DLD1 (cell line): ENCODE data around the gene SLC22A23.

Experiments used
- in situ Hi-C: cut with HindIII; loops from 2 replicates; pipeline ENCODE4 v1.10.0; 2017; ENCODE audit warnings: low sequenced_read_pairs

SLC22A23 gene

DNA sequence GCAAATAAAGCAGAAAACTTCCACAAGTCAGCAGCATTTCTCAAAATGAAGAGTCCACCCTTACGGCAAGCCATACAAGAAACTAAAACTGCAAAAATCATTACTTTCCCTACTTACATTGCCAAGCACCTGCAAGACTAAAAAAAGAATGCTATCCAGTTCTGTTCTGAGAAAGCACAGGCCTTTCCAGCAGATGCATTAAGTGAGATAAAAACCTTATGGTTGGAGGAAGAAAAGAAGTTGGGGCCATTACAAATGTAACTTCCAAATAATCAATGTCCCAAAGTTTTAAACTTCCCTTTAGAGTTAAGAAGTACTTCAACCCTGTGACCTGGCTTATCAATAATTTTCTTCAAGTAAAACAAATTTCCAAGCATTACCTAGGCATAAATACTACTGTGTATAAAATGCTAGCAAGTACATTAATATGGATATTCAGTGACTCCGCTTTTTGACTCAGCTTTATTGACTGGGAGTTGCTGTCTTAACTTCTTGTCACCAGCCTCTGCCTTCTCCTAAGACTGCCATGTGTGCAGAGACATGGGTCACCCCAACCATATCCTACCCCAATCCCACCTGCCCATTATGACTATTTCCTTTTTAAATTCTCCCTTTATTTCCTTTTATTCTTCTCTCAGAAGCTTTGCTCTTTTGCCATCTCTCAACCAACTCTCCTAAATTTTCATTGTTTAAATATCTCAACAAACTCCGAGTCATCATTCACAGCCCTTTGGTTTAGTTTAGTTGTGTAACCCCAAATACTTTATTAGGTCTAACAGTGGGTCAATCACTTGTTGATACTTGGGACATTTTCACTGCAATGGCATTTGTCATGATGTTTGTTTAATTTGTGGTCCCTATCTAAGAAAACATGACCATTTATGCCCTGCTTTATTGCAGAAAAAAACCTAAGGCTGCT, 49.7 kb downstream of the SLC22A23 start:
- in situ Hi-C loops, result no loop called here

DNA sequence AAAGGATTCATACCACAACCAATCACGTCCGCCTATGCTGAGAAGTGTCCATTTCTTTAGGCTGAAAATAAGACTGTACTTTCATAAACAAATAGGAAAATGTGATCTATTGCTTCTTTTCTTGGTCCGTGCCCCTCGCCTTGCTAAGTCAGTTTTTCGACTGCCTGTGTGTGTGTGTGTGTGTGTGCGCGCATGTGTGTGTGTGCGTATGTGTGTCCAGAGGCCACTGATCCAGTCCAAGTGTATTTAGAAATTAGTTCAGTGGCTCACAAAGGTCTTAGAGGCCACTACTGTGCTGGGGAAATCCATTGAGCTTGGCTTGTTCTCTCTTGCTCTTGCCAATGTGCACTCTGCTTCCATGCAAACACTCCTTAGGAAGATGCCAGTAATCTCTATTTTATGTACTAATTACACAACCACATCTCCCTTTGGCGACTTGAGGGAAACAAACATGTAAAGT, 50.5 kb downstream of the SLC22A23 start:
- in situ Hi-C loops, result no loop called here

DNA sequence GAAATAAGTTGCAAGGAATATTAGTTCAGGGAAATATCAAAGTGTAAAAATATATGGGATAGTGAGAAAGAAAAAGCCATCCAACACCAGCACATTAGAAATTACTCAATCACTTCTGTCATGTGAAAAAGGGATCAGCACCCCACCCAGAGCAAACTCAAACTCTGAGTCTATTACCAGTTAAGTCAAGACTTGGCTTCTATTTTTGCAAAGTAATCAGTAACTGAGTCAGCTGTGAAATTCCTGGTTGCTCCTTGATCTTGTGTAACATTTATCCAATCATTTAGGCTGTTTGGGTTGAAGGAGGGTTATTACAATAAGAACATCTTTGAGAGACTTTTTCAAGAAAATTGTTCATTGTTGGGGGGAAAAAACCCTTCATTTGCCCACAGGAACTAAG, 51.2 kb downstream of the SLC22A23 start:
- in situ Hi-C loops, result no loop called here

DNA sequence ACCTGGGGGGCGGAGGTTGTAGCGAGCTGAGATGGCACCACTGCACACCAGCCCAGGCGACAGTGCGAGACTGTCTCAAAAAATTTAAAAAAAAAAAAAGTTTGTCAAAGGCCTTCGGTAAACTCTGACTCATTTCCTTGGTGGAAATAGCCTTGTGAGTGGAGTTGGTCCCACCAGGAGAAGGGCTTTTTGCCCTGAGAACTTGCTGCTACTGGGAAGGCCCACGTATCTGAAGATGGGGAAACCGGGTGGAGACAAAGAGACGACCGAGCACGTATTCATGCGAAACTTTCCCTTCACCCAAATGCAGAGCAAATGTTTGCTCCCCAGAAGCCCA, 51.7 kb downstream of the SLC22A23 start:
- in situ Hi-C loops, result no loop called here

DNA sequence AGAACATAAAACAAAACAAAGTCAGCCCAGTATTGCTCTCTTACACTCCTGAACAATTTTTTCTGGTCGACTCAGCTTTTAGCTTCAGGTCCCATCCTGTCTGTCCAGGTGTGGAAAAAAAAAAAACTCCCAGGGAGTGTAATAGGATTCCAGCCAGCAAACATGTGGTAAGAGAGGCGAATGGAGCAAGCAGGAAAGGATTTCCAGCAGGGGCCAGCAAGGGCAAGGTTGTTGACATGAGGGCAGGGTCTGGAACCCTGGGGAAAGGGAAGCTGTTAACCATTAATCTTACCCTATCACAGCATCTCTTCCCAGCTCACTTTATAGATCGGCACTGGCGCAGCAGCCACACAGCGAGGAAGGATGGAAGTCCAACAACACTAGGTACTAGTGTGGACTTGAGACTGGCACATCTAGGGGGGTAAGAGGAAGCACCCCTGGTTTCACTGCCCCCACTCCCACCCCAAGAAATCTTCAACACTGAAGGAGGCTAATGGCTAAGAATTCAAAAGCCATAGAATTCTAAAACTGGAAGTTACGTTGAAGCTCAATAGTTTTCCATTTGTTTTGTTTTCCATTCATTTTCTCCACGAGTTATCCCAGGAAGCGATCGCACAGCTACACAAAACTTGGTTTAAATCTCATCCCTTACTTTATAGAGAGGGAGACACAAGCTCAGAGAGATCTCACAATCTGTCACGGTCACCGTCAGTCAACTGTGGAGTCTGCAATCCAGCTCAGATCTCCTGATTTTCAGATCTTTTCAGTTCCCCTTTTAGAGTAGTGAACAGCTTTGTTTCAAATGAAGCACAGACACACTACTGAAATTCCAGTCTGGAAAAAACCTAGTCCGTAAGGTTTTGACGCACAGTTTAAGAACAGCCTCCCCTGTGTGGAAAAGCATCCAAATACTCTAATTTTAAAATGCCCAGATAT, 53.3 kb downstream of the SLC22A23 start:
- in situ Hi-C loops, result no loop called here

DNA sequence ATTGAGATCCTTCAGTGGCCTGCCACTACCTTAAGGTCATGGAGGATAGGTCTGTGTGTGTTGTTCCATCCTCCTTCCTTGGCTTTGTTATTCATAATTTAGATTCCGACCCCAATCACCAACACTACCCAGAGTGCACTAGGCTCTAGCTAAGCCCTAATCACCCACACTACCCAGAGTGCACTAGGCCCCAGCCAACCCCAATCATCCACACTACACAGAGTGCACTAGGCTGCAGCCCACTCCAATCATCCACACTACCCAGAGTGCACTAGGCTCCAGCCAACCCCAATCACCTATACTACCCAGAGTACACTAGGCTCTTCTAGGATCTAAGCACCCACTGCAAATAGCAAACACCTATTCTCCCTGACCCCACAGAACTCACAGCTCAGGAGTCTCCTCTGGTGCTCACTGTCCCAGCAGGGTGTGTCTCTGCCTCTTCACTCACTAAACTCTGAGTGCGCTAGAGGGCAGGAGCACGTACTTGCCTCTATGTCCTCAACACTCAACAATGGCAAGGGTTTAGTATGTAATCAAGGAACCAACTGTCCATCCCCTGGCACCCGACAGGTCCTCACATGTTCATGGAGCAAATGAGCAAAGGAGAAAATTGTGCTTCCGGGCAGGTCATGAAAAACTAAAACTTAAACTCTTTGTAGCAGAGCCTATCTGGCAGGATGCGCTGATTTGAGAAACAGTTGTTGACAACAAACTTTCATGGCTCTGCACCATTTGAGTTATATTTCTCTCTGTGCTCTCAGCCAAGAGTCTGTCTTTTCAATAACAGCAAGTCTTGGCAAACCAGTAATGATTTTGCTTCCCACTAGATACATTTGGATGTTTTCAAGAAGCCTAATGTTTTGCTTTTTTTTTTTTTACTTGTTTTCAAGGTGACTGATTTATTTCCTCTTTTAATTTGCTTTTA, 54.3 kb downstream of the SLC22A23 start:
- in situ Hi-C loops, result no loop called here

DNA sequence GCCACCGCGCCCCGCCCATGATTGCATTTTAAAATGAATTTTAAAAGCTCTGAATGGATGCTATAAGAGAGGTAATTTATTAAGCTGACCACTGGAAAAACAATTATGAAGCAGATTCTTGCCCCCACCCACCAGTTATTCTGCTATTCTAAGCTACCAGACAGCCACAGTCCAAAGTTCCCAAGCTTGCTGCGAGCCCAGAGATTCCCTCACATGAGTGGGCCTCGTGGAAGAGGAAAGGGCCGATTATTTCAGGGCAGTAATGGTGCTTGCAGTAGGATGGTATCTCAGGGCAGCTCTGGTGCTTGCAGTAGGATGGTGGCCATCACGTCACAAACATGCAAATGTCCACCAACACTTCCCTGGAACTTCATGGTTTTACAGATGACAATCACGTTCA, 56.7 kb downstream of the SLC22A23 start:
- in situ Hi-C loops, result no loop called here

DNA sequence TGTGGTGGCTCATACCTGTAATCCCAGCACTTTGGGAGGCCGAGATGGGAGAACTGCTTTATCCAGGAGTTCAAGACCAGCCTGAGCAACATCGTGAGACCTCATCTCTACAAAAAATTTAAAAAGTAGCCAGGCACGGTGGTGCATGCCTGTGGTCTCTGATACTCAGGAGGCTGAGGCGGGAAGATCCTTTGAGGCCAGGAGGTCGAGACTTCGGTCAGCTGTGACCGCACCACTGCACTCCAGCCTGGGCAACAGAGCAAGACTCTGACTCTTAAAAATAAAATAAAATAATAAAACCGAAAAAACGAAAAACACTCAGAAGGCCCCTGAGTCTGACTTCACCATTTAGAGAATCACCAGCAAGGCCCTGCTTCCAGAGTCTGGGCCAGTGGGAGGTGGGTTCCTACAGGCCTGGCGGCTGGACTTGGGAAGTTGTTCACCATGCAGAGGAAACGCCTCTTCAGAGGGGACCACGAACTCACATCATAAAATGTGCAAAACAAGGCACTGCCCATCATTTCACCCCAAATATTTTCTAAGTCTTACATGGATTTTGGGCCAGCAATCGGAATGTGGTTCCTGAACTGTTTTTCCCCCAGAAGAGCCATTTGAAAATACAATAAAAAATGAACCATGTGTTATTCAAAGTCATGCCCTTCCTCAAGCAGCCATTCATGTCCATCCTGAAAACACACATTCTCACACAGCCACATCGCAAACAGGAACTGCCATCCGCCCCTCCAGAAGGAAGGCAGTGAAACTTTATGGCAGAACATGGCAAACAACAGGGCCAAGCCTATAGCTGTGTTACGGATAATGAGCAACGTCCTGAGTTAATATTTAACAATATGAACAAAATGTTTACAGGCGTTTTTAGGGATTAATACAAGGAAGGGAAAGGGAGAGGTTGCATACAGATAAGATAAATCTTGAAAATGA, 57.8 kb downstream of the SLC22A23 start:
- in situ Hi-C loops, result no loop called here

DNA sequence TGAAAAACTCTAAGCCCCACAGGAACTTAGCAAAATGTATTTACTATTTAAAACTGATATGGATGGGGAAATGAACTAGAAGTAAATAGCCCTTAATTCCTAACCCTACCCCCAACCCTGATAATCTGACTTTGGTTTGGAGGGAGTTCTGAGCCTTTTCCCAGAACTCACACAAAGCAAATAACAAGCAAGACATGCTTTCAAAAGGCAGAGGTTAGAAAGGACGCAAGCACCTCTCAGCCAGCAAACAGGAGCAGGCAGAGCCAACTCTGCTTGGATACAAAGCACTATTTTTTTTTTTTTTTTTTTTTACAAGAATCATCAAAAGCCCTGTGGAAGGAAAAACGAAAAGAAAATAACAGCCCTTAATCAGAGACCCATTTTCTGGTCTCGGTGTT, 58.7 kb downstream of the SLC22A23 start:
- in situ Hi-C loops, result no loop called here

DNA sequence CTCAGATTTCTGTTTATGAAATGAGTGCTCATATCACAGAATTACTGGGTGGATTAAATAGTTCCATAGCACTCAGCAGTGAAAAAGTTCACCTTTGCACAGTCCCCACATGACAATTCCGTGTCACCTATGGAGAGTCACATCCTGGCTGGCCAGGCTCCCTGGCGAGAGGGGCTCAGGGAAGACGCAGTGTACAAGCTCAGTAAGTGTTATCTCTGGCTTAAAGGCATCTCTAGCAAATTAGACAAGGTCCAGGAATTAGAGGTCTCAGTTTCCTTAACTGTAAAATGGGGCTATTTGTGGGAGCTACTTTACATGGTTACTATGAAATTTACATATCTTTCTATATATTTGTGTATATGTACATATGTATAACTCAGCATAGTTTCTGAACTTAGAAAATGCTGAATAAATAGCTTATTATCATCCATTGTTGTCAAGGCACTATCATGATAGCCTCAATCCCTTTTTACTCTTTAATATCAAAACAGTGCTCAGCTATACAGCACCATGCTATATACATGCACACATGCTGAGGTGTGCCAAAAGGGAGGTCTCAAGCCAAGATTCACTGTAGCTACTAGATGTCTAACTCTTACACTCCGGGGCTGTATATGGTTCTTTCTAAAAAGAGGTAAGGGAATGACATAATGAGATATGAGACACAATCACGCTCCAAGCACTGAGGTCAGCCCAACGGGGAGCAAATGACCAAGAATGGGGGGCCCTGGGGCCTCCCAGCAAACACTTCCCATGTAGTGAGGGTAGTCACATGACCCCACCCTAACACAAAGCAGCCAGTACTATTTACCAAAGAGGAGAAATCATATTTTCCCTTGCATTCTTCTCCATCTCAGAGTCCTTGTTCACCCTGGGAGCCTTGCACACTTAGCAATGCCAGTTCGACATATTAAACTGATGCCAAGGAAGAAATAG, 59.4 kb downstream of the SLC22A23 start:
- in situ Hi-C loops, result no loop called here

DNA sequence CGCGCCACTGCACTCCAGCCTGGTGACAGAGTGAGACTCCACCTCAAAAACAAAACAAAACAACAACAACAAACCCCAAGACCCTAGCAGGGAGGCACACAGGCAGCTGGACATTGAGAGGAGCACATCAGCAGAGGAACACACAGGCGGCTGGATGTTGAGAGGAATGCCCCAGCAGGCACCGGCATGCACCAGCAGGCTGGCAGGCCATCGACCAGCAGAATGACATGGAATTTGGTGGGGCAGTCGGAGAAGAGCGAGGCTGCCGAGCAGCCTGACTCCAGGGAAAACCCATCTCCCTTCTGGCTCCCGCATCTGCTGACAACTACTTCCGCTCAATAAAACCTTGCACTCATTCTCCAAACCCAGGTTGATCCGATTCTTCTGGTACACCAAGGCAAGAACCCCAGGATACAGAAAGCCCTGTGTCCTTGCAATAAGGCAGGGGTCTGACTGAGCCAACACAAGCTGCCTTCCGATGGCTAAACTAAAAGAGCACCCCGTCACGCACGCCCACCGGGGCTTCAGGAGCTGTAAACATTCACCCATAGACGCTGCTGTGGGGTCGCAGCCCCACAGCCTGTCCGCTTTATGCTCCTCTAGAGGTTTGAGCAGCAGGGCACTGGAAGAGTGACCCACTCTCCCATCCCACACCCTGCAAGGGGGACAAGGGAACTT, 60.2 kb downstream of the SLC22A23 start:
- in situ Hi-C loops, result no loop called here

DNA sequence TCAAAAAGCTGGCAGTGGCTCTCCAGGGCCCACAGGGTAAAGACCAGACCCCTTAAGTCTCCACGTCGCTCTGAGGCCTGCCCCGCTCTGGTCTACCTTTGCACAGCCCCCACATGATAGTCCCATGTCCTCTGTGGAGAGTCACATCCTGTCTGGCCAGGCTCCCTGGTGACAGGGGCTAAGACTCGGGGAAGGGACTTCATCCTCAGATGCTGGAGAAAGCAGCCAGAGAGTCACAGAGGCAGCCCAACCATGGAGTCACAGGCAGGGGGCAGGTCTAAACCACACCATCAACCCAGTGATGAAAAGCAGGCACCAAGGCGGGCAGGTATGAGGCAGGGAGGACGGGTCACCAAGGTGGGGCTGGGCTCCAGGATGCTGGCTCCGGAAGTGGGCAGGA, 62.2 kb downstream of the SLC22A23 start:
- in situ Hi-C loops, result no loop called here

DNA sequence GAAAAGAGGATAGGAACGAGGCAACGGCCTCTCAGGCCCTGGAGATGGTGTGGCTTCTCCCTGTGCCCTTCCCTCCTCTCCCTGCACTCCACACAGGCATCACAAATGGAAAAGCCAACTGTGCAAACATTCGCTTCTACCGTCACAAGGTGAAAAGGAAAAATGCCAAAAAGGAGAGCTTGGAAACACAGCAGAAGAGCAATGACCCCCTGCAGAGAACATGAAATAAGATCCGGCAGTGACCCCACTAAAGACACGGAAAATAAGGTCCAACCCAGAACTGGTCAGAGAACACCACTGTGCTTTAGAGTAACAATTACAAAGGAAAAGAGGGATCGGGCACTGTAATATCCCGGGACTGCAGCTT, 63.0 kb downstream of the SLC22A23 start:
- in situ Hi-C loops, result no loop called here

DNA sequence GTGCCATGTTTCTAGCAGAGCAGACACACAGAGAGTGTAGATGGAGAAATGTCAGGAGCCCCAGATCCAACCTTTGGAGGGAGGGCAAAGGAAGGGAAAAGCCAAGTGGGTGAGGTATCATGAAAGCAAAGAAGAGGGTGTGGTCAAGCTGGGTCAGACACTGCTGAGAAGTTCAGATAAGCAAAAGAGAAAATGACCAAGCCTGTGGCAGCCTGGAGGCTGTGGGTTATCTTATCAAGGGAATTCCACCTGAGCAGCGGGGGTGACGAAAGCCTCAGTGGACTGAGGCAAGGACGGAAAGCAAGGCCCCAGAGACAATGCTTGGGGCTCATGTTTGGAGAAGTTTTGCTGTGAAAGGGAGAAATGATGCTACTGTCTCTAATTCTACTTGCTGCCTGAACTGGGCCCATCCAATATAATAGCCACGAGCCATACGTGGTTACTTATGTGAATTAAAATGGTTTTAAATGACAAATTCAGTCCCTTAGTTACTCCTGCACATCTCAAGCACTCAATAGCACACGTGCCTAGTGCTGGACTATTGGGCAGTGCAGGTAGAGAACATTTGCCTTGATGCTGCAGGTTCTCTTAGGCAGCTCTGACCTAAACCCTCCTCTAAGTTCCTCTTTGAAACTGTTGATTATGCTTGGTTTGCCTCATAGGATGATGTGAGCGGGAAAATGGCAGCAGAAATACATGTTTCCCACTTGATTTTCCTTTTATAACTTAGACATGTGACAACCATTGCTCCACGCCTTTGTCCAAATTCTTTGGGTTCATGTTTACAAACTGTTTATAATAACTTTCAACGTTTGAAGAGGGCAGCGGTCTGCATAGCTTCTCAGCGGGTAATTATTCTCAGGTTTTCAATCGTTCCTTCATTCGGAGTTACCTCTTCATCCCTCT, 63.7 kb downstream of the SLC22A23 start:
- in situ Hi-C loops, result no loop called here

DNA sequence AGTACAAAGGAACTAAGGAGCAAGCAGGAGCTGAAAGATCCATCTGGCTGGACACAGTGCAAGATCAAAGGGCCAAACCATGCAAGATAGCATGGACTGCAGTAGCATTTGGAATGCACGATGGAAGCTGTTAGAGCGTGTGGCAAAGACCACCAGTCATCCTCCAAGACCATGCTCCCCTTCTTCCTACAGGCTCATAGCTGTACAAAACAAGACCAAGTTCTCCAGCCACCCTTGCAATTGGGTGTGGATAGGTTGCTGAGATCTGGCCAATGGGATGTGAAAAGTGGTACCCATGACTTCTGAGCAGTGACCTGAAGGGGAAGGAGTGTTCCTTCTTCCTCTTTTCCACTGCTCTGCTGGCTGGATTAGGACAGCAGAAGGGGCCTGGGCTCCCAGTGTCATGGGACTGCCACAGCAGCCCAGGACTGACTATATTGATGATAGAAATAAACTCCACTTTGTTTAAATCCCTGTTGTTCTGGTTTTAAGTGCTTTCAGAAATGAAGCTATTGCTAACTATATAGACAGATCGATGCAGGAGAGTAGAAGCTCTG, 64.9 kb downstream of the SLC22A23 start:
- in situ Hi-C loops, result no loop called here

DNA sequence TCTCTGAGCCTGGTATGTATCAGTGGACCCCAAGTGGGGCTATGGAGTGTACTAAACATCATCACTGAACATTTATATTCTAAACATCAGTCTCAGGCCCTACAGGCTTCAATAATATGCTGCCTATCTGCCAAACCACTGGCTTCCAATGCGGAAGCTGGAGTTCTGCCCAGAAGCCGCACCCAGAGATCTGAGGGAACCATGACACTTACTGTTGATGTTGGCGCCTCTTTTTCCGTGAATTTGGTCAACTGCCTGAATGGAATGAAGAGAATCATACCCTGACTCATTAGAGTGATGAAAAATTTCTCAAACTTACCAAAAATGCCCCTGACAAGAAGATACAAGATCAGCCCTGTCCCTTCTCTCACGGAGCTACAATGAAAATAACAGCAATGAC, 66.2 kb downstream of the SLC22A23 start:
- in situ Hi-C loops, result no loop called here
